GM23248 (cell line): ENCODE data around the gene SHROOM3.

Experiments
- EZH2 ChIP-seq: fragments of 200-600 bp; sonication (generic); IDR thresholded peaks from 2 replicates; pipeline ENCODE4 v1.6.1; 2018; ENCODE audit warnings: antibody characterized with exemption, mild to moderate bottlenecking; ENCODE audit not compliant: insufficient read depth, poor library complexity, severe bottlenecking
- EZH2phosphoT487 ChIP-seq: fragments of 200-600 bp; sonication (generic); IDR thresholded peaks from 2 replicates; pipeline ENCODE4 v1.6.1; 2018; ENCODE audit warnings: antibody characterized with exemption, moderate library complexity, mild to moderate bottlenecking, low read depth; ENCODE audit not compliant: insufficient read depth

DNA sequence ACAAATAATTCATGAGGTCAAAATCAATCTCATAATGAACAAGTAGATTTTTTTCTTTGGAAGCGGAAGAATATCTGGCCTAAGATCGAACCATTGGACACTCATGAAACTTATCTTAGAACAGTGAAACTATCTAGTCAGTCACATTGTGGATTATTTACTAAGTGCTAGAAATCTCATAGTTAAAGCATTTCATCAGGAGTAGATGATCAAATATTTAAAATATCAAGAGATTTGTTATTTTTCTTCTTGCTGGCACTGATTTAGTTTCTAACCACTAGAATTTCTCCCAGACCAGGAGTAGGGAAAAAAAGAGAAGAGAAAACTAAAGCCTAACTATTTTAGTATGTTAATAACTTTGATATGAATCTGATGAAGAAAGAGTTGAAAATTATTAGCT lies 105.5 kb downstream of the SHROOM3 start:
- no peak for TF ChIP-seq EZH2
- no peak for TF ChIP-seq EZH2phosphoT487
